ENCODE measurements around the gene KMT5B.

GRCh38 chr11:68145120-68145866 lies 67.8 kb downstream of the KMT5B start:
- TF ChIP-seq GATA3 (IDR thresholded peaks at IDR 0.05; ENCODE audit: low read depth, low read length): no peak
- no peak for TF ChIP-seq GATA2 (IDR thresholded peaks at IDR 0.05; ENCODE audit: low read depth, low read length)
